ENCODE measurements around the gene SYT14.

Gene SYT14

GRCh38 chr1:210214573-210215409 is 276.8 kb downstream of the SYT14 start:
- no peak for DNase-seq

GRCh38 chr1:210217482-210217881 is 279.5 kb downstream of the SYT14 start:
- DNase-seq, result no peak

GRCh38 chr1:210218047-210218446 is 280.0 kb downstream of the SYT14 start:
- DNase-seq, result no peak
